Measurements from ENCODE around the gene AGAP1. TPM values are rescaled to one million over a fixed set of nuclear protein-coding genes. Genes with fewer than 3 reads are reported as not detected.

AGAP1 gene
- total RNA-seq, 1 donor = 18.5 TPM

DNA sequence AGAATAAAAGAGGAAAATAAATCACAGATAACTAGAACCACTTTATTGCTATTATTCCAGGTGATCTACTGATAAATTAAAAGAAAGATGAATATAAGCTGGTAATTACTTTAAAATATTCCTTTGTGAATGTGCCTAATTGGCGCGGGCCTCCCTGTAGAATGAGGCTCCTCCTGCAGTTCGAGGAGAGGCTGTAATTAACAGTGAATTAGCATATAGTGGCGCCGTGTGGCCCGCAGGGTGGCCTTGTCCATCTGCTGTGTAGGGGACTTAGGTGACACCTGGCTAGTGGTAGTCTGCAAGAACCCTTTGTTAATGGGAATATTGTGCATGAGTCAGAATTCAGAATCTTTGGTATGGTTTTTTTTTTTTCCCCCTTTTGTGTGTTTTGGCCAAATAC is 119.8 kb downstream of the AGAP1 start:
- Histone ChIP-seq H3K4me1 (ENCODE audit: insufficient read depth, low read length) (peaks cover 53% of the 10 kb centered on the region), H3K4me2 (ENCODE audit: insufficient read depth, low read length) (peak overlapping the region; percentile 74), H3K36me3 (ENCODE audit: insufficient read depth, low read length) (no peaks in the 10 kb centered on the region), H3K4me3 (ENCODE audit: insufficient read depth, low read length) (no peak overlapping the region), H3K27ac (ENCODE audit: low read depth, low read length) (no peak overlapping the region), H2AFZ (ENCODE audit: low read length) (no peak overlapping the region), H3K79me2 (ENCODE audit: insufficient read depth, low read length) (peaks cover 65% of the 10 kb centered on the region), H3K9me3 (ENCODE audit: low read depth, low read length) (no peaks in the 10 kb centered on the region), H3K27me3 (ENCODE audit: insufficient read depth, low read length) (no peaks in the 10 kb centered on the region), H4K20me1 (ENCODE audit: insufficient read depth, low read length) (peaks cover 13% of the 10 kb centered on the region)
- TF ChIP-seq, protein P1, sequence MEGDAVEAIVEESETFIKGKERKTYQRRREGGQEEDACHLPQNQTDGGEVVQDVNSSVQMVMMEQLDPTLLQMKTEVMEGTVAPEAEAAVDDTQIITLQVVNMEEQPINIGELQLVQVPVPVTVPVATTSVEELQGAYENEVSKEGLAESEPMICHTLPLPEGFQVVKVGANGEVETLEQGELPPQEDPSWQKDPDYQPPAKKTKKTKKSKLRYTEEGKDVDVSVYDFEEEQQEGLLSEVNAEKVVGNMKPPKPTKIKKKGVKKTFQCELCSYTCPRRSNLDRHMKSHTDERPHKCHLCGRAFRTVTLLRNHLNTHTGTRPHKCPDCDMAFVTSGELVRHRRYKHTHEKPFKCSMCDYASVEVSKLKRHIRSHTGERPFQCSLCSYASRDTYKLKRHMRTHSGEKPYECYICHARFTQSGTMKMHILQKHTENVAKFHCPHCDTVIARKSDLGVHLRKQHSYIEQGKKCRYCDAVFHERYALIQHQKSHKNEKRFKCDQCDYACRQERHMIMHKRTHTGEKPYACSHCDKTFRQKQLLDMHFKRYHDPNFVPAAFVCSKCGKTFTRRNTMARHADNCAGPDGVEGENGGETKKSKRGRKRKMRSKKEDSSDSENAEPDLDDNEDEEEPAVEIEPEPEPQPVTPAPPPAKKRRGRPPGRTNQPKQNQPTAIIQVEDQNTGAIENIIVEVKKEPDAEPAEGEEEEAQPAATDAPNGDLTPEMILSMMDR (IDR thresholded peaks at IDR 0.05; ENCODE audit: extremely low read depth, low read depth, low read length) = no peak
- DNase-seq (ENCODE audit: insufficient read length, low spot score, missing footprints) = no peak

DNA sequence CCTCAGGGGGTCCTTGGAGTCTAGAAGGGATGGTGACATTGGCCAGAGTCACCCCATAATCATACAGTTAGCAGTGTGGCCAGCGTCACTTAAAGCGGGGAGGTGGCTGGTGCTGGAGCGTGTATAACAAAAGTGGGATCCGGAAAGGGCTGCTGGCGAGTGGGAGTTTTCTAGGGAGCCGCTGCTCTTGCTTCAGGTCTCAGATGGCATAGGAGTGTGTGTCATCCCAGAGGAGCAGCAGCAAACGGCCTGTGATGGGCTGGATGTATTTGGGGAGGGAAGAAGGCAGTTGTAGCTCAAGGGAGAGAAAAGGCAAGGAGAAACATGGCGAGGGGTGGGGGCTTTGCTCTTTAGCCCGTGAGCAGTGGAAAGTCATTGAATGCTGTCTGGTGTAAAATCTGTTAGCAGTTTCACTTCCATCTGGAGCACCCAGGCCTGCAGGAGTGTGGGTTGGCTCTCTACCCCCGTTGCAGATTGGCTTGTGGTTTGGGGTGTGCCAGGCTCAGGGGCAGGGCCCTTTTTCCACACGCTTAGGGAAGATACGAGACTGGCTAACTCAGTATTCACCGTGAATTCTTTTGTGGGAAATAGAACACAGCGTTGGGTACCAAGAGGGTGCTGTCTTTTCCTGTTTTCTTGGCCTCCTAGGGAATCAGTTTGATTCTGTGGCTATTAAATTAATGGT is 120.5 kb downstream of the AGAP1 start:
- H3K9me3 ChIP-seq (ENCODE audit: low read depth, low read length) = no peaks in the 10 kb centered on the region
- H4K20me1 ChIP-seq (ENCODE audit: insufficient read depth, low read length) = peaks cover 17% of the 10 kb centered on the region
- peak overlapping the region; percentile 27 for H2AFZ ChIP-seq (ENCODE audit: low read length)
- peak; percentile 84 for DNase-seq (ENCODE audit: insufficient read length, low spot score, missing footprints)
- H3K4me2 ChIP-seq (ENCODE audit: insufficient read depth, low read length) = peak overlapping the region; percentile 74
- H3K27ac ChIP-seq (ENCODE audit: low read depth, low read length) = peak overlapping the region; percentile 96
- no peaks in the 10 kb centered on the region for H3K27me3 ChIP-seq (ENCODE audit: insufficient read depth, low read length)
- H3K4me3 ChIP-seq (ENCODE audit: insufficient read depth, low read length) = peak overlapping the region; percentile 40
- no peaks in the 10 kb centered on the region for H3K36me3 ChIP-seq (ENCODE audit: insufficient read depth, low read length)
- TF ChIP-seq, protein P1 (IDR thresholded peaks at IDR 0.05; ENCODE audit: extremely low read depth, low read depth, low read length) = no peak
- peaks cover 55% of the 10 kb centered on the region for H3K4me1 ChIP-seq (ENCODE audit: insufficient read depth, low read length)
- peaks cover 64% of the 10 kb centered on the region for H3K79me2 ChIP-seq (ENCODE audit: insufficient read depth, low read length)

DNA sequence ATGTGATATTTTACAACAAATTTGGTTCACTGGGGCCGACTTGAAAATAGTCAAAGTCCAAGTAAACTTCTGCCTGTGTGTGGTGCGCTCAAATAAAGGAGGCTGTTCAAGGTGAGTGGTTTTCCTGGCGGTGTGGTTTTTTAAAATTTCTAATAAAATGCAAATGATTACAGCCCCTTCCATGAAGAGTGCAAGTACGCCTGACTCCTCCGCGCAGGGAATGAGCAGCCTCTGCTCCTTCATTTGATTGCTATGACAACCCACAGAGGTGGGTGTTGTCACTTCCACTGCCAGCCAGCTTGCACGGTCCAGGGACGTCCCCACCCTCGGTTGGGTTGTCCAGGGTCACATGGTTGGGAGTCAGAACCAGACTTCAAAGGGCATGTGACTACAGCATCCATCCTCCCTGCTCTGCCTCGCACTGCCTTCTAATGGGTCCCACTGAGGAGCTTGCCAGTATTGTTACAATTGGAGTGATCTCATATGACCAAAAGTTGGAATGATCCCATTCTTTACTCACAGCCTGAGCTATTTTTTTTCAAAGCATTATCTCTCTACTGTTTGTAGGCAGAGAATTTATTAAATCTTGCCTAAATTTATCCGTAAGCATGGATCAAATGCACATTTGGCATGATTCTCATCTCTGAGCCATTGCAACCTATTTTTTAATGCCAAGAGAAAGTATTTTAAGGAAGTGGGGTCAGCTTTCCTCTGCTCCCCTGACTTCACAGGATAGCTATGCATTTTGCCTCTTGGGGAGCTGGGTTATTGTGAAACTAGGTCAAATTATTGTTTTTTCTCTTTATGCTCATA is 121.3 kb downstream of the AGAP1 start:
- Histone ChIP-seq H3K4me1 (ENCODE audit: insufficient read depth, low read length) (peaks cover 55% of the 10 kb centered on the region), H3K27me3 (ENCODE audit: insufficient read depth, low read length) (no peaks in the 10 kb centered on the region), H2AFZ (ENCODE audit: low read length) (no peak overlapping the region), H4K20me1 (ENCODE audit: insufficient read depth, low read length) (peaks cover 13% of the 10 kb centered on the region), H3K79me2 (ENCODE audit: insufficient read depth, low read length) (peaks cover 64% of the 10 kb centered on the region), H3K4me3 (ENCODE audit: insufficient read depth, low read length) (peak overlapping the region; percentile 40), H3K36me3 (ENCODE audit: insufficient read depth, low read length) (no peaks in the 10 kb centered on the region), H3K9me3 (ENCODE audit: low read depth, low read length) (no peaks in the 10 kb centered on the region), H3K27ac (ENCODE audit: low read depth, low read length) (peak overlapping the region; percentile 96), H3K4me2 (ENCODE audit: insufficient read depth, low read length) (peak overlapping the region; percentile 74)
- peak; percentile 93 for DNase-seq (ENCODE audit: insufficient read length, low spot score, missing footprints)
- TF ChIP-seq, protein P1 (IDR thresholded peaks at IDR 0.05; ENCODE audit: extremely low read depth, low read depth, low read length) = no peak

DNA sequence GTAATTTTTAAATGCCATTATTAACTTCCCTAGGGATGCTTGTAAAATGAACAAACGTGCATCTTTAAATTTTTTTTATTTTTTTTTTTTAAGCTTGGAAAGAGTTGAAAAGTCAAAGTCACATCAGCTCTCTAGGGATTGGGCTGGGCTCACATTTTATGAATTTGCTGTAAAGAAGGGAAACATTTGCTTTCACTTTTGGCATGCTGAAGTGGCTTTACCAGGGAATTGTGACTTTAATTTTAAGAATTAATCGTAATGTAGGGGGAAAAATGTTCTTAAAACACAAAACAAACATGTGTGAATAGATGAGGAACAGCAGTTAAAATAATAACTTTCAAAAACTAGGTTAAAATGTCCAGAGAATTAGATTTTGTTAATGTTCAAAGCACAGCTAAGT is 123.0 kb downstream of the AGAP1 start:
- H3K27me3 ChIP-seq (ENCODE audit: insufficient read depth, low read length) = no peaks in the 10 kb centered on the region
- H2AFZ ChIP-seq (ENCODE audit: low read length) = no peak overlapping the region
- peak overlapping the region; percentile 96 for H3K27ac ChIP-seq (ENCODE audit: low read depth, low read length)
- peaks cover 60% of the 10 kb centered on the region for H3K79me2 ChIP-seq (ENCODE audit: insufficient read depth, low read length)
- no peaks in the 10 kb centered on the region for H3K9me3 ChIP-seq (ENCODE audit: low read depth, low read length)
- peaks cover 61% of the 10 kb centered on the region for H3K4me1 ChIP-seq (ENCODE audit: insufficient read depth, low read length)
- peak; percentile 88 for DNase-seq (ENCODE audit: insufficient read length, low spot score, missing footprints)
- TF ChIP-seq, protein P1 (IDR thresholded peaks at IDR 0.05; ENCODE audit: extremely low read depth, low read depth, low read length) = no peak
- H3K4me2 ChIP-seq (ENCODE audit: insufficient read depth, low read length) = peak overlapping the region; percentile 50
- H3K36me3 ChIP-seq (ENCODE audit: insufficient read depth, low read length) = no peaks in the 10 kb centered on the region
- H4K20me1 ChIP-seq (ENCODE audit: insufficient read depth, low read length) = peaks cover 21% of the 10 kb centered on the region
- H3K4me3 ChIP-seq (ENCODE audit: insufficient read depth, low read length) = no peak overlapping the region
